Colonic mucosa (tissue), 2 donors: Measurements from ENCODE around the gene NPIPA1. TPM values are rescaled to one million over a fixed set of nuclear protein-coding genes. Genes with fewer than 3 reads are reported as not detected.

Source experiments
- microRNA-seq: library from miRNA; unstranded; fragments of <30 nt; microRNA quantifications from one replicate; pipeline ENCODE4, GENCODE V29; 2019
- total RNA-seq, 2 donors: library from RNA; stranded (reverse); fragmentation: NEBNext Ultra II Directional in 1 of 2; extraction: Animal tissue kit (Norgen Biotek cat#: 25700) in 1 of 2; gene quantifications; one replicate each; pipeline ENCODE4 v1.2.1, GENCODE V29; 2021
- donor health status: DM: no; HTN: no; CAD: no.
- donor health status: DM: no; HTN: no; CAD: no.

Gene NPIPA1
- total RNA-seq, 2 donors from 2014 or later, result 32.8 to 74.3 TPM

Small RNA genes lying within 50 kb of the gene (microRNA-seq; reads per million reads assigned to microRNA genes)
- gene MIR3180-1, result not detected
- not detected for gene MIR3670-1
- not detected for gene MIR6511A1
- gene MIR6770-1, result not detected

Other genes with a start within 250 kb of the NPIPA1 start
- gene PLA2G10, start 243.1 kb upstream of the NPIPA1 start, total RNA-seq, result 10 to 100 TPM; 30.5 to 33.0 TPM
- gene NPIPA3, start 234.0 kb upstream of the NPIPA1 start, total RNA-seq, result 1 to 10 TPM in 1 of 2 donors, under 1 TPM in 1; 0.49 to 2.3 TPM
- gene NPIPA2, start 194.9 kb upstream of the NPIPA1 start, total RNA-seq, result 1 to 10 TPM; 1.4 to 6.6 TPM
- gene NOMO1, start 103.7 kb upstream of the NPIPA1 start, total RNA-seq, result 10 to 100 TPM; 70.7 to 93.1 TPM
- 100 to 1,000 TPM; 253 to 267 TPM for gene PDXDC1, start 37.6 kb downstream of the NPIPA1 start, total RNA-seq
- 10 to 100 TPM; 24.2 to 28.4 TPM for gene NTAN1, start 118.6 kb downstream of the NPIPA1 start, total RNA-seq
- gene RRN3, start 156.8 kb downstream of the NPIPA1 start, total RNA-seq, result 10 to 100 TPM; 26.8 to 28.6 TPM